Midbrain (tissue), 1 donor: ENCODE data around the gene DENND1A.

ENCODE experiments used
- DNase-seq: peaks from one replicate; lab custom pipeline; 2025; lab: John Stamatoyannopoulos, UW

The DENND1A gene

DNA sequence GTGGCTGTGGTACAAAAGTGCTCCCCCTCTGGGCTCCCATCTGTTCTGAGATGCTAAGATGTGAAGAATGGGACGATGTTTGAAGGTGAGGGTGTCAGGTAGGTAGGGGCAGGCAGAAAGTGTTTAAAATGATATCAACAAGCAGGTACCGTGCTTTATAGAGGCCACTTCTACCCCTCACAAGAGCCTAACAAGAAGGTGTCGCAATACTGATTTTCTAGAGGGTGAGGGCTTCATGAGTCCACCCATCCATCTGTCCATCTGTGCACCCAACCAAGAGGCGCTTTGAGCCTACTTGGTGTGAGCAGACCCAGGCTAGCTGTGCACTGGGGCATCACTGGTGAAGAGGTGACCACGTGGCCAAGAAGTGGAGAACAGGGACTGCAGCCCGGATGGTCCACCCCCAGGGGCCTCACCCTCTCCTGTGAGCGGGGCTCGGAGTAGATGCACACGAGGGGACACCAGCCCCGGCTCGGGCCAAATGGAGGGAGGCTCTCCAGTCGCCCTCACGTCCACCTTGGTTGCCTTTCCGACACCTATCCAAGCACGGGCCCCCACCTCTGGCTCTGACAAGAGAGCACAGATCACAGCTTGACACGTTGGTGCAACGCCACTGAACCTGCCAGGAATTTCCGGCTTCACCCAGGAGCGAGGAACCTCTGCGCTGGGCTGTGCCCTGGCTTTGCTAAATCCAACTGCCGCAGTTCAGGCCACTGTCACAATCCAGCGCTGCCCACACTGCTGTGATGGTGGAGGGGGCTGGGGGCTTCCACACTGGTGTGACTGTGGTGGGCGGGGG is 539.4 kb downstream of the DENND1A start:
- no peak for DNase-seq

DNA sequence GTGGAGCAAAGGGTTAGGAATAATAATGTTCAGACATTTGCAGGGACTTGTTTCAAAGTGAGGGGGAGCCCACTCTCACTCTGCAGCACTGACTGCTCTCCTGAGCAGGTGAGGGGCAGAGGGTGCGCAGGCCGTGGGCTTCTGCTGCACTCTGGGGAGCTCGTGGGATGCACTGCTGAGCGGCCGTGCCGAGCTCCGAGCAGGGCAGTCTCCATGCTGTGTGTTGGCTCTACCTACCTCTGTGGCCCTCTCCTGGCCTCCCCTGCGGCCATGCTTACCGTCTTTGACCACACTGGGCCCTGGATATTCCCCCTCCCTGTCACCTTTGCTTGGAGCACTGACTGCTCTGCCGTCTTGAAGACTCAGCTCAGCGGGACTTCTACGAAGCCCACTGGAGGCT is 540.2 kb downstream of the DENND1A start:
- no peak for DNase-seq

DNA sequence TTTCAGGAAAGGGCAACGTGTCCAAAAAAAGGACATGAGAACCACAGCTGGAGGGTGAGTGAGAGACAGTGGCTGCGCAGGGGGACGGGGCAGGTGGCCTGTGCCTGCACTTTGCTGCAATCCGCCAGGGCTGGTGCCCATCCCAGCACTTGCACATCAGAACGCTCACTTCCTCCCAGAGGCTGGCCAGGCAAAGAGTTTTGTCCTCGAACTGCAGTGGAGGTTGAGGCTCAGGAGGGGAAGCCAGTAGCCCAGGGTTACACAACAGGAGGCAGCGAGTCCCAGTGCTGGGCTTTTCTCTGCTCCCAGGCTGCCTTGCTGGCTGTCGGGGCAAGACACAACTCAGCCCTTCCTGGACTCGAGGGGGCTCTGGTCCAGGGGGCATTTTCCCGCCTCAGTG is 540.9 kb downstream of the DENND1A start:
- no peak for DNase-seq

DNA sequence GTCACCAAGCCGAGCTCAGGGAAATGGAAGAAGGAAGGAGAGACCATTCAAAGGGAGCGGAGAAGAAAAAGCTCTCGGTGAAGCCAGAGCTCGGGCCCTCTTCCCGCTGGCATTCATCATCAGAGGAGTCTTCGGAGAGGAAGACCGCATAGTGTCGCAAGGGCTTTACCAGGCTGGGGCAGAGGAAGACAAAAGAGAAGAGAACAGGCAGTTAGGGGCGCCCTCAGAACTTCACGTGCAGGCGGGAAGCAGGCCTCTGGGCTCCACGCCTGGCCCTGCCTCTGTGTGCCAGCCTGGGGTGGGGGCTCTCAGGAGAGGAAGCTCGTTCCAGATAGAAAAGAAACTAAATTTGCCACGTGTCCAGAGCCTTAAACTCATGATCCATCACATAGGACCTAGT is 542.2 kb downstream of the DENND1A start:
- no peak for DNase-seq

DNA sequence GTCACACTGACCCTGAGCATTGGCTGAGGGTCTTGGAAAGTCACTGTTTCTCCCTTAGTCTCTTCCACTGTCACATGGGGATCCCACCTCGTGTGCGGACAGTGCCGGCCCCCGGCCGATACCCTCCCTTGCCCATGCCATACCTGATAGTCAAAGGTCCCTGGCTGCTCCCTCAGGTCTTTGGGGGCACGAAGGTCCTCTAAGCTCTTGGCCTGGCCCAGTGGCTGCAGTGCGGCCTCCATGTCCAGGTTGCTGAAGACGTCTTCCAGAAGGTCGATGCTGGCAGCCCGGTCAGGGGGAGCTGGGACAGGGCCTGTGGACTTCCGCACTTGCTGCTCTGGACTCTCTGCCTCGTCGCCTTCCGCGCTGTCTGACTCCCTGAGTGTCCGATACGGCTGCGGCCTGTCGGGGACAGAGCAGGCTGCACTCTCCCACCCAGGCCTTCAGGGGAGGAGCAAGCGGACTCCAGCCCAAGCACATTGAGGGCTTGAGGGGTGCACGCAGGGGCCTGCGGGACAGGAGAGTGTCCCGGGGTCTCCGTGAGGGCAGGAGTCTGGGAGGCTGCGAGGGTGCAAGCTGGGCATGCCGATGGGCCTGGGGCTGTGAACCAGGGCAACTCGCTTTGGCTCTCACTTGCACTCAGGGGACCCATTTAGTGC is 546.3 kb downstream of the DENND1A start:
- no peak for DNase-seq

DNA sequence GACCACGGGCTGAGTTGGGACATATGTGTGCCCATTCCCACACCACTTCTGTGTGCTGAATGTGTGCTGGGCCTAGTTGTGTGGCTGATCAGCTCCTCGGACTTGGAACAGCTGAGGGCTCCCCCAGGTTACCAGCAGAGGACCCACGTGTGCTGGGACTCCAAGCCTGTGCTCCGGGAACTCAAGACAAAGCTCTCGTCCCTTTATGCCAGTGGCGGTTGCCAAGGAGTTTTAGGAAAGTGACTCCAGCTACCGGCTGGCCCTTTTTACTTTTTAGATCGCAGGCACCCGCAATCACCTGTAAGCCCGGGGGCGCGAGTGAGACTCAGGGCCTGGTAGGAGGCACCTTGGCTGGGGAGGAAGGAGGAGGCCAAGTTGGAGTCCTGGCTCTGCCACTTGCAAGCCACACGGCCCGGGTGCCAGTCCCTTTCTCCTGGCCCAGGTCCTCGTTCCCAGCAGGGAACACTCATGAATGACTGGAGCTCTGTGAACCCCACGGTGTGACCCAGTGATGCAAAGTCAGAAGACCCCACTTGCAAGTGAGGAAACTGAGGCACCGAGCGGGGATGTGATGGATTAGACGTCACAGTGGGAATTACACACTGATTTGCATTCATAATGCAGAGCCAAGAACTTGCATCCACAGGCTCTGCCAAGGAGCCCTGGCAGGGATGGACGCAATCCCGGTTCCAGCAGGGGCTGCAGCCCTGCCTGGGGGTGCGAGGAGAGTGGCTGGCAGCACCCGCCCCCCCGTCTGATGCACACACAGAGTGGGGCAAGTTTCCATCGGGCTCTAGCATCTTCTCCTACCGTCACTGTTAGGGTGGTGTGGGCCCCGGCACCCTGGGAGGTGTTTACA is 547.0 kb downstream of the DENND1A start:
- DNase-seq: peak; percentile 66

DNA sequence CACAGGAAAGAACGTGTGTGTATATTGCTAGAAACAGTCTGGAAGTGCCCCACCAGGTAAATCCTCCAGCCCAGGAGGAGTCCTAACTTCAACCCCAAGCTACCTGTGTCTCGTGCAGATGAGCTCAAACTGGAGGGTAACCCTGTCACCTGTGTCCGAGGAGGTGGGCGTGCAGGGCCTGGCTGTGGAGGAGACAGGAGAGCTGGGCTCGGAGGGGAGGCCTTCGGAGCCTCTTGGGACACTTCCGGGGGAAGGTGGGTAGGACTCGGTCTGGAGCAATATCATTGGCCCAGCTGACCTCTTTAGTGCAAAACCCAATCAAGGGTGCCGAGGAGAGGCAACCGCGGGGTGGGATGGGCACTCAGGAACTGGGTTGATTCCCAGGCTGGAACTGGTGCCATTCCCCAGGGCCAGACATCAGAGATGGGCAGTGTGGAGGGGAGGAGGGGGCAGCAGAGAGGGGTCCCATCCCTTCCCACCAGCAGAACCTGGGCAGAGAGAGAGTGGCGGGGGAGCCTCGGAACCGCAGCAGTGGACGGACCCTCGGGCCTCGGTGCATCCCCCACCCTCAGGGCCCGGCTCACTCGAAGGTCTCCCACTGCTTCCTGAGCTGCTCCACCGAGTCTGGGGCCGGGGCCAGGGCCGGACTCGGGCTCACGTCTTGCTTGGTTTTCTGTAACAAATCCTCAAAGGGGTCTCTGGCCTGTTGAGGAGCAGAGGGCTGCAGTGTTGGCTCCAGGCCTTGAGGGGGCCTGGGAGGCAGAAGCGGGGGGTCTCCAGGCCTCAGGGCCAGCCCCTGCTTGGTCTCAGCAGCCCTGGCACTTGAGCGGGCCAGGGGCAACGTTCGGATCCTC is 548.8 kb downstream of the DENND1A start:
- no peak for DNase-seq

DNA sequence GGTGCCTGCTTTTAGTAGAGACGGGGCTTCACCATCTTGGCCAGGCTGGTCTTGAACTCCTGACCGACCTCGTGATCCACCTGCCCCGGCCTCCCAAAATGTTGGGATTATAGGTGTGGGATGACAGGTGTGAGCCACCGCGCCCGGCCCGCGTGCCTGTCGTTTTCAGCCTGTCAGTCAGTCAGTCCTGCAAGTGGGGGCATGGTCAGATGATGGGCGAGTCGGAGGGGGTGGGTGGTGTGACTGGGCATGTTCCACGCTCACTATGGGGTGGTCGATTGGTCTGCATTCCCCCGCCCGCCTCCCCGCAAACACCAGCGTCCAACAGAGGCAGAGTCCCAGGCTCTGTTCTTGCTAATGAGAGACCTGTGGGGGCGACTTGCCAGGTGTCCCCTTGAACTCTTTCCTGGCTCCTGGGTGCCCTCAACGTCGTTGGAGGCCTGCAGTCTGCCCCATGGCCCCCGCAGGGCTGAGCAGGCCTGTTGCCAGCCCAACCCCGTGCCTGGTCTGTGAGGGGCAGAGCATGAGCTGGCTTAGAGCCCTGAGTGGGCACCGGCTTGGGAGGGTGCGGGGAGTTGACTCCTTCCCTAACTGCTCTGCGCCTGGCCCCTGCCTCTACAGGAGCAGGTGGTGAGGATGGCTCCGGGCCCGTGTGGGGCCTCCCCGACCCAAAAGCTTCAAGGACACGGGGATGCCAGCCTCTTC is 550.8 kb downstream of the DENND1A start:
- DNase-seq: no peak

DNA sequence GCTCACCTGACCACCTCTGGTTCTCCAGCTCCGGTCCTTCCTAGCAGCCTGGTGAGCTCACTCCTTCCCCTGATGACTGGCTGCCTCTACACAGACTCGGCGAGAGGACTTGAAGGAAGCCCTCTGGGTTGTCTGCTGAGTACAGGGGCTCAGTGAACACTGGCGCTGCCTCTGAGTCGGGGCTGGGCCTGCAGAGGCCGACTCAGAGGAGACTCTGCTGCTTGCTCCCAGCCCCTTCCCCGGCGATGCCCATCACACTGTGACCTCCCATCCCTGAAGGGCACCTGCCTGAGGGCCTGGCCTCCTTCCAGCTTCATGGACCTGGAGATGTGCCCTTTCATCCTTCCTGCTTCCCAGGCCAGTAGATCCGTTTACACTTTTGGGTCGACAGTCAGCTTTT is 551.9 kb downstream of the DENND1A start:
- DNase-seq: no peak

DNA sequence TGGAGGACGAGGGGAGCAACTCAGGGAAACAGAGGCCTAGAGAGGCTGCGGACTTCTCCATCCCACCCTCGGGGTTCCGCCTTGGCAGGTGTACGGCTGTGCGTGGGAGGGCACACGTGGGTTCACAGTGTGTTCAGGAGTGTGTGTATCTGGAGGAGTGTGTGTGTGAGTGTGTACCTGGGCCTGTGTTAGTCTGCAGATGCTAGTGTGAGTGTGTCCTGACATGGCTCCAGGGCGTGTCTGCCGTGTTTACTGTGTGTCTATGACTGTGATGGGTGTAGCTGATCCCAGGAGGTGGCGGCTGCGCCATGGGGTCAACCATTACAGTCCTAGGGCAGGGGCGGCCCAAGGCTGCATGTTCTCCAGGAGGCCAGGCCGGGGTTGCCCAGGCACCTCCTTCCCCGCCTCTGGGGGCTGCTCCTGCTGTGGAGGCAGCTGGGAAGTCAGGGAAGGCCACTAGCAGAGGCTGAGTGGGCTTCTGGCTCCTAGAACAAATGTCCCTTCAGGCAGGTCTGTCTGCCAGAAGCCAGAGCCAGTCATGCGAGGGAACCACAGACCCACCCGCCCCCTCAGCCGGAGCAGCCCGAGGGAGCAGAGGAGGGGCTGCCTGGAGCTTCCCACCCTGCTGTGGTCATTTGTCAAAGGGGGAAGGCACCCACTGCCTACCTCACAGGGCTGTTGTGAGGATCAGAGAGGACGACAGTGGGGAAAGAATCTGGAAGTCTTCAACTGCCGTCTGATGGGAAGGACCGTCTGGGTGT is 552.5 kb downstream of the DENND1A start:
- no peak for DNase-seq

DNA sequence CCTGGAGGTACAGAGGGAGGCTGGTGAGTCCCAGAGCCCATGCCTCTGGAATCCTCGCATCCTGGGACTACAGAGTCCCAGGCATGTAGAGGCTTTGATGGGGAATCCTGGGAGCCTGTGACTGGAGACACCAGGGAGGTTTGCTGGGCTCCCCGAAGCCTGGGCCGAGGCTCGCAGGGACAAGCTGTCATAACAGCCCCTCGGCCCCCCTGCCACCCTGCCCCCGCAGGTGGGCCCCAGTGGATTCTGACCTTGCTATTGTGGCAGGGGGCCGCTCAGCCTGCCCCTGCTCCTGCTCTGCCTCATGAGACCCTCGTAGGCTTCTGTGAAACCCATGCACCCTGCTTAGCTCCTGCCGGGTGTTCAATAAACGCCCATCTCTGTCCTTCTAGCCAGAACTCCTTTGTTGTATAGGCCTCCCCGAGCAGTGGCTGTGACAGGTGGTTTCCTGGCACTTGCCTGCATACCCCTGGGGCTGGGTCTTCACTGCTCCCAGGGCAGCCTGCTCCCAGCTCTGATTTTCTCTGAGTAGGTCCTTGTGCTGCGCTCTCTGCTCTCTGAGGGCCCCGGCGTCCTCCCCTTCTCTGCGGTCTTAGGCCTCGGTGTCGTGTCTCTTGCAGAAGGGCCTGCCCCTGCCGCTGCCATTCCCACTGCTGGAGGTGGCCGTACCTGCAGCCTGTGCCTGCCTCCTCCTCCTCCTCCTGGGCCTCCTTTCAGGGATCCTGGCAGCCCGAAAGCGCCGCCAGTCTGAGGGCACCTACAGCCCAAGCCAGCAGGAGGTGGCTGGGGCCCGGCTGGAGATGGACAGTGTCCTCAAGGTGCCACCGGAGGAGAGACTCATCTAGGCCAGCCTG is 553.5 kb downstream of the DENND1A start:
- DNase-seq: no peak

DNA sequence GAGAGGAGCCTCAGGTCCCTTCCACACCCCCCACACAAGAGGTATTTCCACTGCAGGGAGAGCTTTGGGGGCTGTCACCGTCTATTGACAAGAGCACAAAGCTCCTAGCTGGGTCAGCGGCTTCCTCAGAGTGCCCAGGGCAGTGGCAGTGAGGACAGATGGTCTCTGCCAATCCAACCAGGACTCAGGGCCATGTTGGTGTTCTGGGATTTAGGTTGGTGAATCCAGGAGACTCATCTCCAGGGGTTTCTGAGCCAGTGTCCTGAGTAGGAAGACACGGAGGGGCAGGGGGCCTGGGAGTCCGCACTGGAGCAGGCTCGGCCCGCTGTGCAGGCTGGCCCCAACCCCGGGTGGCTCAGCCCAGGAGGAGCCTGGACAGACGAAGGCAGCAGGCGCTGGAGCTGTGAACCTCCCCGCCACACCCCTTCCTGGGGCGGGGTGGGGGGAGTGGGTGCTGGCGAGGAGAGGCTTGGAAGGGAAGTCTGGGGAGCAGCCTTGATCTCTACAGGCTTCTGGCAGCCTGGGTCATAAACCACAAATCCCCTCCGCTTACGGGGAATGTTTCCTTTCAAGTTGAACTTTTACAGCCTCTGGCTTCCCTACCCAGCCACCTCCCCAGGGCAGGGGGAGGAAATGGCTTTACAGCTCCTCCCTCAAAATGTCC is 554.3 kb downstream of the DENND1A start:
- DNase-seq: no peak

DNA sequence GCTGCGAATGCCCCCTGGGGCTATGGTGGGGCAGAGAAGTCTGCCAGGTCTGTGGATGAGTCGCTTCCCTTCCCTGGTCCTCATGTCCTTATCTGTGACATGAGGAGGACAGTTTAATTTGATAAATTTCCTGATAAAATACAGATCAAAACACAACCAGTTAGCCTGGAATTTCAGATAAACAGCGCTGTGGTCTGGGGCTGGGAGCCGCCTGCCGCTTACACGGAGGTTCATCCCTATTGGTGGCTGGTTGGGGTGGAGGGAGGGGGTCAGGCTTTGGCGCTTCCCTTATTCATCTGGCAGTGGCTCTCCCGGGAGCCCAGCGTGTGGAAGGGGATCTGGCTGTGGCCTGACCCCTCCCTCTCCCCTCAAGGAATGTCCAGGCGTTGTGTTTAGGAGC is 556.0 kb downstream of the DENND1A start:
- no peak for DNase-seq

DNA sequence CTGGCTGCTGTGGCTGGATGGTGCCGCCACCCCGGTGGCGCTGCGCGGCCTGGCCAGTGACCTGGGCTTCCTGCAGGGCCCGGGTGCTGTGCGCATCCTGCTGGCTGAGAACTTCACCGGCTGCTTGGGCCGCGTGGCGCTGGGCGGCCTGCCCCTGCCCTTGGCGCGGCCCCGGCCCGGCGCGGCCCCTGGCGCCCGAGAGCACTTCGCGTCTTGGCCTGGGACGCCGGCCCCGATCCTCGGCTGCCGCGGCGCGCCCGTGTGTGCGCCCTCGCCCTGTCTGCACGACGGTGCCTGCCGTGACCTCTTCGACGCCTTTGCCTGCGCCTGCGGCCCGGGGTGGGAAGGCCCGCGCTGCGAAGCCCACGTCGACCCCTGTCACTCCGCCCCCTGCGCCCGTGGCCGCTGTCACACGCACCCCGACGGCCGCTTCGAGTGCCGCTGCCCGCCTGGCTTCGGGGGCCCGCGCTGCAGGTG is 556.4 kb downstream of the DENND1A start:
- no peak for DNase-seq

DNA sequence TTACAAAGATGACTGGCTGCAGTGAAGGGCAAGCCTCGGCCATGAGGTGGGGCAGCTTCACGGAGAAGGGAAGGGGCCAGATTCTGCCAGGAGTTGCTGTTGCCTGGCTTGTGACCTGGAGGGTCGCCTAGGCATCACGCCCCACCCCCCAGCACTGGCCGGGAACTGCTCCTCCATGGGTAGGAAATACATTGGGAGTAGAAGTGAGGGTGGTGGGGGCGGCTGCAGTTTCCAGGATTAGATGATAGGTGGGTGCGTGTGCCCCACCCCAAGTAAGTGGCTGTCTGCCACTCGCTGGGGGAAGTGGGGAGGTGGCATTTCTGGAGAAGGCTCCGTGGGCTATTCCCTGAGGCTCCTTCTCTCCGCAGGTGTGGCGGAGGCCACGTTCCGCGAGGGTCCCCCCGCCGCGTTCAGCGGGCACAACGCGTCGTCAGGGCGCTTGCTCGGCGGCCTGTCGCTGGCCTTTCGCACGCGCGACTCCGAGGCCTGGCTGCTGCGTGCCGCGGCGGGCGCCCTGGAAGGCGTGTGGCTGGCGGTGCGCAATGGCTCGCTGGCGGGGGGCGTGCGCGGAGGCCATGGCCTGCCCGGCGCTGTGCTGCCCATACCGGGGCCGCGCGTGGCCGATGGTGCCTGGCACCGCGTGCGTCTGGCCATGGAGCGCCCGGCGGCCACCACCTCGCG is 557.0 kb downstream of the DENND1A start:
- no peak for DNase-seq

DNA sequence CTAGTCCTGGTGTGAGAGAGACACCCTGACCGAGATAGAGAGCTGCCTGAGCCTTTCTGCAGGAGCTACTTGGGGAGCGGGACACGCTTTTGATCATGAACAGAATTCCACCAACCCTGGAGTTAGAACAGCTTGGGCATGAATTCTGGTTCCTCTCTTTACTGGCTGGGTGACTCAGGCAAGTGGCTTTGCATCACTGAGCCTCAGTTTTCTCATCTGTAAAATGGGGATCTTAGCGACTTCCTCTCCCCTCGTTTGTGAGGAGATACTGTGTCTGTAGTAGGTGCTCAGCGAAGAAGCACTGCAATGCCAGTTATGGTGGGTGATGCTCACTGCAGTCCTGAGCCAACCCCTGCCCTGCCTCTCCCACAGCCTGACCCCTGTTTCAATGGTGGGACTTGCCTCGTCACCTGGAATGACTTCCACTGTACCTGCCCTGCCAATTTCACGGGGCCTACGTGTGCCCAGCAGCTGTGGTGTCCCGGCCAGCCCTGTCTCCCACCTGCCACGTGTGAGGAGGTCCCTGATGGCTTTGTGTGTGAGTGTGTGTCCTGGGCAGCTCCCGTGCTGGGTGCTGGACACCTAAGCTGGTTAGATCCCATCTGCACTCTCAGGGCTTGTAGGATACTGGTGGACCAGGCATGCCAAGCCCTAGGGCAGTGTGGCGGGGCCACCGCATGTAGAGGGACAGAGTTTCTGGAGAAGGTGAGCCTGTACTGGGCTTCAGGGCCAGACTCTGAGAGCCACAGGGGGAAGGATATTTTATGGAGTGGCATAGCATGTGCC is 557.9 kb downstream of the DENND1A start:
- no peak for DNase-seq

DNA sequence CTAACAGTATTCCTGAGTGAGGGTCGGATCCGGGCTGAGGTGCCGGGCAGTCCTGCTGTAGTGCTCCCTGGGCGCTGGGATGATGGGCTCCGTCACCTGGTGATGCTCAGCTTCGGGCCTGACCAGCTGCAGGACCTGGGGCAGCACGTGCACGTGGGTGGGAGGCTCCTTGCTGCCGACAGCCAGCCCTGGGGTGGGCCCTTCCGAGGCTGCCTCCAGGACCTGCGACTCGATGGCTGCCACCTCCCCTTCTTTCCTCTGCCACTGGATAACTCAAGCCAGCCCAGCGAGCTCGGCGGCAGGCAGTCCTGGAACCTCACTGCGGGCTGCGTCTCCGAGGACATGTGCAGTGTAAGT is 558.7 kb downstream of the DENND1A start:
- DNase-seq: no peak
